A549 (cell line): ENCODE data around the gene TRABD2B. TPM values are rescaled to one million over a fixed set of nuclear protein-coding genes. Genes with fewer than 3 reads are reported as not detected.

Experiments
- ATAC-seq, 2 experiments: fragments of 200-7000 bp in 1 of 2; fragments of >200 bp in 1 of 2; cut with Nextera tagmentation in 1 of 2; cut with Tn5 transposase in 1 of 2; 3 replicates each; pipeline versions ENCODE4 v1.8.0 to v1.9.1; 2018 to 2020; ENCODE audit warnings: mild to moderate bottlenecking in 1 of 2, moderate library complexity in 1 of 2
- CTCF ChIA-PET: fragments of 300-600 bp; sonication (Branson Sonifier 250); formaldehyde crosslinking; extraction: SDS; loops from one replicate; lab custom pipeline; 2021; ENCODE audit warnings: antibody characterized with exemption, inconsistent platforms; lab: Yijun Ruan, JAX
- POLR2A ChIA-PET: fragments of 350-600 bp; formaldehyde crosslinking; extraction: SDS; loops from one replicate; lab custom pipeline; 2021; ENCODE audit warnings: antibody characterized with exemption, inconsistent platforms; lab: Yijun Ruan, JAX
- DNase-seq, 2 experiments: peaks; one replicate each; pipeline versions ENCODE4 v3.0.0 to v3.0.0-alpha.2; 2011 to 2016; ENCODE audit warnings: low read depth in 1 of 2, low spot score in 1 of 2
- FAIRE-seq: peaks from 2 replicates; lab custom pipeline; 2011; peaks lifted over from hg19 to GRCh38; lab: Jason Lieb, UNC
- H3K27ac ChIP-seq, 2 experiments: fragments of >200 bp; sonication (Bioruptor Twin); formaldehyde crosslinking; 3 replicates each; pipeline ENCODE4 v1.5.1; 2016 to 2017
- H3K4me1 ChIP-seq: fragments of >200 bp; sonication (Bioruptor Twin); formaldehyde crosslinking; 3 replicates; pipeline ENCODE4 v1.6.1; 2016
- H3K4me2 ChIP-seq: fragments of >200 bp; sonication (Bioruptor Twin); formaldehyde crosslinking; 3 replicates; pipeline ENCODE4 v1.6.1; 2016
- H3K4me3 ChIP-seq: fragments of >200 bp; sonication (Bioruptor Twin); formaldehyde crosslinking; 3 replicates; pipeline ENCODE4 v1.5.1; 2016
- H3K9me3 ChIP-seq: fragments of >200 bp; sonication (Bioruptor Twin); formaldehyde crosslinking; 3 replicates; pipeline ENCODE4 v1.6.1; 2016
- CBX2 ChIP-seq: fragments of 200-600 bp; sonication (generic); IDR thresholded peaks from 2 replicates; pipeline ENCODE4 v1.6.1; 2016; ENCODE audit warnings: low read depth, mild to moderate bottlenecking, borderline replicate concordance
- ESRRA ChIP-seq: fragments of 150-350 bp; IDR thresholded peaks from 2 replicates; pipeline ENCODE4 v1.6.1; 2014; ENCODE audit warnings: mild to moderate bottlenecking, low read length, borderline replicate concordance
- FOSL2 ChIP-seq, 2 experiments: fragments of 450-650 bp in 1 of 2; fragments of >200 bp in 1 of 2; sonication (Bioruptor Twin) in 1 of 2; formaldehyde crosslinking; IDR thresholded peaks; 2 replicates each; pipeline versions ENCODE4 v1.5.0 to v1.6.1; 2016 to 2020; ENCODE audit warnings: mild to moderate bottlenecking in 1 of 2, moderate library complexity in 1 of 2
- GATA3 ChIP-seq: IDR thresholded peaks from 2 replicates; pipeline ENCODE4 v1.6.1; 2012; ENCODE audit warnings: borderline replicate concordance
- HEYL ChIP-seq: fragments of 250-450 bp; sonication (Bioruptor Pico); IDR thresholded peaks from 2 replicates; pipeline ENCODE4 v1.8.0; 2021; ENCODE audit warnings: mild to moderate bottlenecking, moderate library complexity
- HOXA7 ChIP-seq: fragments of 250-450 bp; sonication (Bioruptor Pico); IDR thresholded peaks from 2 replicates; pipeline ENCODE4 v1.5.0; 2020; ENCODE audit warnings: mild to moderate bottlenecking, moderate library complexity
- JUNB ChIP-seq: fragments of >200 bp; sonication (Bioruptor Twin); formaldehyde crosslinking; IDR thresholded peaks from 2 replicates; pipeline ENCODE4 v1.6.1; 2016
- KDM1A ChIP-seq: fragments of 200-600 bp; sonication (generic); IDR thresholded peaks from 2 replicates; pipeline ENCODE4 v1.6.1; 2016; ENCODE audit warnings: low read depth, mild to moderate bottlenecking
- MAFK ChIP-seq: fragments of 450-650 bp; IDR thresholded peaks from 2 replicates; pipeline ENCODE4 v1.6.1; 2014; ENCODE audit not compliant: partially characterized antibody
- MYC ChIP-seq: IDR thresholded peaks from 2 replicates; pipeline ENCODE4 v1.6.1; 2012; ENCODE audit warnings: mild to moderate bottlenecking, inconsistent platforms, low read length, improper control_type of control experiment, borderline replicate concordance
- NR3C1 ChIP-seq: fragments of >200 bp; sonication (Bioruptor Twin); formaldehyde crosslinking; IDR thresholded peaks from 3 replicates; pipeline ENCODE4 v1.6.1; 2017
- PHF8 ChIP-seq: fragments of 200-600 bp; sonication (generic); IDR thresholded peaks from 2 replicates; pipeline ENCODE4 v1.6.1; 2016; ENCODE audit warnings: low read depth, mild to moderate bottlenecking, antibody characterized with exemption, moderate library complexity, borderline replicate concordance
- RARB ChIP-seq: fragments of 250-450 bp; sonication (Bioruptor Pico); IDR thresholded peaks from 2 replicates; pipeline ENCODE4 v1.8.0; 2021; ENCODE audit warnings: mild to moderate bottlenecking, moderate library complexity
- RCOR1 ChIP-seq: fragments of 150-350 bp; IDR thresholded peaks from 2 replicates; pipeline ENCODE4 v1.6.1; 2014; ENCODE audit warnings: antibody characterized with exemption, low read length, low read depth
- TFCP2L1 ChIP-seq: fragments of 250-450 bp; sonication (Bioruptor Pico); IDR thresholded peaks from 2 replicates; pipeline ENCODE4 v1.5.0; 2021; ENCODE audit warnings: mild to moderate bottlenecking
- TP53 ChIP-seq: fragments of 250-450 bp; sonication (Bioruptor Pico); IDR thresholded peaks from 2 replicates; pipeline ENCODE4 v1.5.0; 2021; ENCODE audit warnings: mild to moderate bottlenecking, moderate library complexity
- ZFP36 ChIP-seq: fragments of 450-650 bp; IDR thresholded peaks from 2 replicates; pipeline ENCODE4 v1.6.1; 2014; ENCODE audit warnings: borderline replicate concordance; ENCODE audit not compliant: partially characterized antibody
- WGBS: methylation state at CpG from one replicate; pipeline ENCODE4 v1.1.6; 2017; ENCODE audit errors: missing lambda C conversion rate; 5-methylcytosine and 5-hydroxymethylcytosine counted together
- polyA plus RNA-seq, 4 experiments: library from polyadenylated mRNA; depleted of rRNA in 3 of 4; stranded (reverse); fragments of >200 nt; fragmentation: RNase III in 1 of 4; extraction: RNeasy Plus Mini Kit Qiagen cat#74134 plus additional on column Dnase treatment in 1 of 4; gene quantifications; 2 replicates in 3 of 4; 3 replicates in 1 of 4; pipeline ENCODE4 v1.2.3, GENCODE V29; 2011 to 2017
- TF ChIP-seq, protein P1 (sequence below): IDR thresholded peaks from 2 replicates; pipeline ENCODE4 v1.6.1; 2012; ENCODE audit warnings: low read depth, borderline replicate concordance
- TF ChIP-seq, protein P2 (sequence below): fragments of 200-600 bp; sonication (generic); IDR thresholded peaks from 2 replicates; pipeline ENCODE4 v1.6.1; 2016; ENCODE audit warnings: antibody characterized with exemption, mild to moderate bottlenecking, moderate library complexity

Gene TRABD2B
- polyA plus RNA-seq, 2 of the 4 experiments (the other 2 are of a cell fraction): 0.04 to 0.21 TPM

DNA sequence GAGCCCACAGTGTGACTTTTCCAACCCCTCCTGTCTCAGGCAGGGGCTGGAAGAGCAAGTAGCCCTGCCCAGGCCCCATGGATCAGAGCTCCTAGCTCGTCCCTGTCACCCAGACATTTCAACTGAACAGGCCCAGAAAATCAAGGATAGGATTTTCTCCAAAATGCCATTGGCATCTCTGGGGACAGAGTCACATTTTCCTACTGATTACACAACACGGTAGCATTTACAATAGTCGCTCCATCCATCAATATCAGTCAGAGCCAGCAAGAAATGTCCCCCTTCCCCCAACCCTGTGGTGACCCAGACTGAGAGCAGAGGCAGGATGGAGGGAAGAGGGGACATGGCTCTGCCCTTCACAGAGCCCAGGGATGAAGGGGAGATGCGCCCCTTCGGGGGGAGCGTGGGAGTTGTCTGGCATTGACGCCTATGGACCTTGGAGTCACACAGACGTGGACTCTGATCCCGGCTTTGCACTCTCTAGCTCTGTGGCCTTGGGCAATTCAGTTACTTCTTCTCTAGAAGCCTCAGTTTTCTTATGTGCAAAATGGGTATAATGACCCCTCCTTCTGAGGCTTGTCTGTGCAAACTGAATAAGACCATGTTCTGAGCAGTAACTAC lies 283.7 kb downstream of the TRABD2B start:
- Histone ChIP-seq H3K9me3 (no peaks in the 10 kb centered on the region), H3K4me3 (no peak overlapping the region), H3K27ac (no peak overlapping the region), H3K4me2 (no peak overlapping the region), H3K4me1 (peaks cover 12% of the 10 kb centered on the region; the same call in 2 of the 3 replicates)
- POLR2A ChIA-PET: no interaction called here
- TF ChIP-seq ZFP36 (no peak), MAFK (no peak), RCOR1 (no peak), RARB (CRISPR knock-in tag) (no peak)
- DNase-seq (no peak), ATAC-seq (no peak), FAIRE-seq (no peak)
- WGBS: 49% methylated on average over 4 of the region's 9 CpGs
- CTCF ChIA-PET: interaction anchor here (1.1 to 13.2 kb wide), 3 partner anchors 10 to 290 kb away, joined by 3 to 296 read pairs (median 97); partner anchors contain the start of gene FOXD2

DNA sequence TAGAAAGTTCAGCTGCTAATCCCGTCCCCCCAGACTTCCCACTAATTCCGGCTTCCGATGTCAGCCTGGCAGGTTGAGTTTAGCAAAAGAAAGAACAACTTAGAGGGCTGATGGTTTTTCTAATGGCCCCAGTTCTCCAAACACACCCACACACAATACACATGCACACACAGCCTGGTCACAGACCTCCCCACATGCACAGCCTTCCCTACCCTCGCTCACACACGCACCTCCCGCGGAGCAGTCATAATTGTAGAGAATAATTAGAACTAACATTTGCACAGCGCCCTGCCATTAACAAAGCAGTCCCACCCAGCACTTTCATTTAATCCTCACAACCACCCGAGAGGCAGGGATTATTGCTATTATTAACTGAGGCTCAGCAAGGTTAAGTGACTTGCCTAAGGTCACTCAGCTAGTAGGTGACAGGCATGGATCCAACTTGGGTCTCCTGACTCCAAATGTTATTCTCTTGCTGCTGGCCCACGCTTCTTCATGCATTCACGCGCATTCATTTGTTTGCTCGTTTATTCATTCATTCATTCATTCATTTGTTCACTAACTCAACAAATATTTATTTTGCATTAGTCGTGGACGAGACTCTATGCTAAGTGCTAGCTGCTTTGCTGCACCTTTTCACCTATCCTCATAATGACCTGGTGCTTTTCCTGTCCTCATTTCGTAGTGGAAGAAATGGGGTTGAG lies 284.4 kb downstream of the TRABD2B start:
- no peak overlapping the region for H3K27ac ChIP-seq
- H3K4me1 ChIP-seq: peaks cover 12% of the 10 kb centered on the region; the same call in 2 of the 3 replicates
- no peak for DNase-seq
- WGBS: 66% methylated on average over 16 of the region's 16 CpGs
- ChIA-PET POLR2A (no interaction called here), CTCF (interaction anchor here (1.1 to 13.2 kb wide), 4 partner anchors 10 to 324 kb away, joined by 3 to 296 read pairs (median 56); partner anchors contain the start of gene FOXD2)
- ATAC-seq: no peak
- no peaks in the 10 kb centered on the region for H3K9me3 ChIP-seq
- FAIRE-seq: no peak
- TF ChIP-seq GATA3 (no peak), JUNB (no peak), PHF8 (no peak), CBX2 (no peak), FOSL2 (IDR thresholded peaks at IDR 0.05) (no peak), FOSL2 (CRISPR knock-in tag; IDR thresholded peaks at IDR 0.05) (no peak), MYC (no peak), HOXA7 (no peak), HEYL (CRISPR knock-in tag) (no peak), NR3C1 (no peak), TFCP2L1 (CRISPR knock-in tag) (no peak)
- TF ChIP-seq, protein P1, sequence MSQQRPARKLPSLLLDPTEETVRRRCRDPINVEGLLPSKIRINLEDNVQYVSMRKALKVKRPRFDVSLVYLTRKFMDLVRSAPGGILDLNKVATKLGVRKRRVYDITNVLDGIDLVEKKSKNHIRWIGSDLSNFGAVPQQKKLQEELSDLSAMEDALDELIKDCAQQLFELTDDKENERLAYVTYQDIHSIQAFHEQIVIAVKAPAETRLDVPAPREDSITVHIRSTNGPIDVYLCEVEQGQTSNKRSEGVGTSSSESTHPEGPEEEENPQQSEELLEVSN: no peak
- TF ChIP-seq, protein P2, sequence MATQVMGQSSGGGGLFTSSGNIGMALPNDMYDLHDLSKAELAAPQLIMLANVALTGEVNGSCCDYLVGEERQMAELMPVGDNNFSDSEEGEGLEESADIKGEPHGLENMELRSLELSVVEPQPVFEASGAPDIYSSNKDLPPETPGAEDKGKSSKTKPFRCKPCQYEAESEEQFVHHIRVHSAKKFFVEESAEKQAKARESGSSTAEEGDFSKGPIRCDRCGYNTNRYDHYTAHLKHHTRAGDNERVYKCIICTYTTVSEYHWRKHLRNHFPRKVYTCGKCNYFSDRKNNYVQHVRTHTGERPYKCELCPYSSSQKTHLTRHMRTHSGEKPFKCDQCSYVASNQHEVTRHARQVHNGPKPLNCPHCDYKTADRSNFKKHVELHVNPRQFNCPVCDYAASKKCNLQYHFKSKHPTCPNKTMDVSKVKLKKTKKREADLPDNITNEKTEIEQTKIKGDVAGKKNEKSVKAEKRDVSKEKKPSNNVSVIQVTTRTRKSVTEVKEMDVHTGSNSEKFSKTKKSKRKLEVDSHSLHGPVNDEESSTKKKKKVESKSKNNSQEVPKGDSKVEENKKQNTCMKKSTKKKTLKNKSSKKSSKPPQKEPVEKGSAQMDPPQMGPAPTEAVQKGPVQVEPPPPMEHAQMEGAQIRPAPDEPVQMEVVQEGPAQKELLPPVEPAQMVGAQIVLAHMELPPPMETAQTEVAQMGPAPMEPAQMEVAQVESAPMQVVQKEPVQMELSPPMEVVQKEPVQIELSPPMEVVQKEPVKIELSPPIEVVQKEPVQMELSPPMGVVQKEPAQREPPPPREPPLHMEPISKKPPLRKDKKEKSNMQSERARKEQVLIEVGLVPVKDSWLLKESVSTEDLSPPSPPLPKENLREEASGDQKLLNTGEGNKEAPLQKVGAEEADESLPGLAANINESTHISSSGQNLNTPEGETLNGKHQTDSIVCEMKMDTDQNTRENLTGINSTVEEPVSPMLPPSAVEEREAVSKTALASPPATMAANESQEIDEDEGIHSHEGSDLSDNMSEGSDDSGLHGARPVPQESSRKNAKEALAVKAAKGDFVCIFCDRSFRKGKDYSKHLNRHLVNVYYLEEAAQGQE: no peak
- no peak overlapping the region for H3K4me3 ChIP-seq
- H3K4me2 ChIP-seq: no peak overlapping the region

DNA sequence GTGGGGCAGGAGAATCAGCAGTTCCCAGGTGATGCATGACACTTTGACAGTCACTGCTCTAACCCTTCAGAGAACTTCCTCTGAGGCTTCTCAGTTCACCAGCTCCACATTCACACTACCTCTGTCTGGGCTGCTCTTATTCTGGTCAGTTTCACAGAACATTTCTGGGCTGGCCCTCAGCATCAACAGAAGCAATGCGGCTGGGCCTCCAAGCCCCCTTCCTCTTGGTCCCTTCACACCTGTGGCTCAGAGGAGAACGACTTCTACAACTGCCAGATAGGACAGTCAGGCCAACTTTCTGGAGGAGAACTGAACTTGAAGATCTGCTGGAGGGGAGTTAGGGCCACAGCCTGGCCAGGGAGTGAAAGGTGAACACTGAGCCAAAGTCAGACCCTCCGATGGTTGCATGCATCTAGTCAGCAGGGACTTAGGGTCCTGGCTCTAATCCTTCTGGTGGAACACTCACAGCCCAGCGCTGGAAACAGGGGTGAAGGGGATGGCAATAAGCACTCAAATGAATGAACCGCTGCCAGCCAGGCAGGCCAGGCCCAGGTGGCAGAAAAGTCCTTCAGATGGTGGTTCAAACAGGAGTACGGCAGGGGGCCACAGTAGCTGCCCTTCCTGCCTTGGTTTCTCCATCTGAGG lies 285.2 kb downstream of the TRABD2B start:
- ChIA-PET CTCF (interaction anchor here (1.1 to 13.2 kb wide), 13 partner anchors 11 to 519 kb away, joined by 3 to 296 read pairs (median 12); partner anchors contain the start of gene FOXD2), POLR2A (no interaction called here)
- H3K4me1 ChIP-seq: peaks cover 12% of the 10 kb centered on the region; the same call in 2 of the 3 replicates
- no peak overlapping the region for H3K4me3 ChIP-seq
- H3K4me2 ChIP-seq: no peak overlapping the region
- WGBS: 52% methylated on average over 6 of the region's 6 CpGs
- DNase-seq (no peak), FAIRE-seq (no peak), ATAC-seq (no peak)
- H3K27ac ChIP-seq: no peak overlapping the region
- TF ChIP-seq KDM1A (no peak), TP53 (no peak), ESRRA (no peak)
- H3K9me3 ChIP-seq: no peaks in the 10 kb centered on the region
